HG03442 (cell line): Measurements from ENCODE around the gene CABYR.

Source experiments
- ATAC-seq: cut with Tn5 transposase; IDR thresholded peaks from one replicate; pipeline ENCODE4 v1.9.1; 2021; ENCODE audit warnings: mild to moderate bottlenecking, moderate library complexity; ENCODE audit not compliant: unreplicated experiment

Gene CABYR

DNA sequence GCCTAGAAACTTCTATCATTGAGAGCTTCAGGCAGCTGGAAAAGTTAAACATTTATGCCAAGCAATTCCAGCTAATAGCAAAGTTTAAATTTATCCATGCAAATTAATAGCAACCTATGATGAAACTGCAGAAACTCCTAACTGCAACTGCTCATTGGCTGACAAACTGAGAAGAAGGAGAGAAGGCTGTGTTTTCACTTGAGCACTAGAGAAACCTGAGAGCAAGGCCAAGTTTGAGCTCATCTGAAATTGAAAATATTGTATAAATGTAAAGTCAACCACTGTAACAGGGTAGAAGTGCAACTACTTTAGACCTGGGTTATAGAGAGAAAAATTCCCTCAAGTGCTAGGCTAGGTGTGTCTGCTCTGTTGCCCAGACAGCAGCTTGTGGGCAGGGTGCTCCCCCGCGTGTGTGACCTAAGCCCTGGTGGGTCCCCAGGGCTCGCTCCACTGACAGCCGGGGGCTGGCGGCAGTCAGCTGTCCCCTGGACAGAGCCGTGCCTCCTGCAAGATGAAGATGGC lies 50.2 kb downstream of the CABYR start:
- ATAC-seq, result peak; percentile 76

DNA sequence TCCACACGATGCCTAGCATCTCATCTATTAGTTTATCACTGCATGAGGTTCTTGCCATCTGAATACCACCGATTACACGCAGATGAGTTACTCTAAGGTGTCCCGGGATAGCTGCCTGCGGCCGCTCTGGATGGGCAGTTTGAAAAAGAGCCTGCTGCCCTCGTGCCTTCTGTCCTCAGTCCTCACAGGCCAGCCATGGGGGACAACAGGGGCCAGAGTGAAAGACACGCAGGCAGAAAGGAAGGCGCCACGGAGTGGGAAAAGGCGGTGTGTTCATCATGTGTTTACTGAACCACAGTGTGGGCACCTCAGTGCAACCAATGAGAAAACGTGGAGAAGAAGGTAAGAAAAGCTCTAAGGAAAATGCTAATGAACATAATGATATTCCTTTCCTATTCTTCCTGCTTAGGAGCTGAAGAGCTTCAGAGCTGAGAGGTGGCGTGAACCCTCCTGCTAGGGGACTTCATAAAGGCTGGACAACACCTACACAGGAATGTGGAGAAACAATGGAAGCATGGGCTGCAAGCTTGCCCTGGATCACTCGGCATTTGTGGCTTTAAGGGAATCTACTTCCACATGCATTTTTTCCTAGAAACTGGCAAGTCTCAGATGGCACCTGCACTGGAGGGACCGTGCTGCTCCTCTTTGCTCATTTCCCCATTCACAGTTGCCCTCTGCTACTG lies 50.9 kb downstream of the CABYR start:
- no peak for ATAC-seq

DNA sequence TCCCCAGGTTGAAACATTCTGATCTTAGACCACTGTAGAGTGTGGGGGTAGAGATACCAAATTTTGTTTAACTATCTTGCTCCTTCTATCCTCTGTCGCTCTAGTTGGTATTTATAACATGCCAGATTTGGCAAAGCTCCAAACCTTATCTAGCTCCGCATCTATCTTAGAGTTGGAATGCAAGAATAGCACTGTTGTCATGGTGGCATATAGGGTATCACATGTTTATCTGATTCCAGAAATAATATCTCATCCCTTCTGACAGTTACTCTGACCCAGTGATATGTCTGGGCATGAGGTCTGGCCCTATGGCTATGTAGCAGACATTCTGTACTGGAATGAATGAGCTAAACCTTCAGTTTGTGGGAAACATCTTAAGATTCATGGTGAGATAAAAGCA lies 51.7 kb downstream of the CABYR start:
- no peak for ATAC-seq

DNA sequence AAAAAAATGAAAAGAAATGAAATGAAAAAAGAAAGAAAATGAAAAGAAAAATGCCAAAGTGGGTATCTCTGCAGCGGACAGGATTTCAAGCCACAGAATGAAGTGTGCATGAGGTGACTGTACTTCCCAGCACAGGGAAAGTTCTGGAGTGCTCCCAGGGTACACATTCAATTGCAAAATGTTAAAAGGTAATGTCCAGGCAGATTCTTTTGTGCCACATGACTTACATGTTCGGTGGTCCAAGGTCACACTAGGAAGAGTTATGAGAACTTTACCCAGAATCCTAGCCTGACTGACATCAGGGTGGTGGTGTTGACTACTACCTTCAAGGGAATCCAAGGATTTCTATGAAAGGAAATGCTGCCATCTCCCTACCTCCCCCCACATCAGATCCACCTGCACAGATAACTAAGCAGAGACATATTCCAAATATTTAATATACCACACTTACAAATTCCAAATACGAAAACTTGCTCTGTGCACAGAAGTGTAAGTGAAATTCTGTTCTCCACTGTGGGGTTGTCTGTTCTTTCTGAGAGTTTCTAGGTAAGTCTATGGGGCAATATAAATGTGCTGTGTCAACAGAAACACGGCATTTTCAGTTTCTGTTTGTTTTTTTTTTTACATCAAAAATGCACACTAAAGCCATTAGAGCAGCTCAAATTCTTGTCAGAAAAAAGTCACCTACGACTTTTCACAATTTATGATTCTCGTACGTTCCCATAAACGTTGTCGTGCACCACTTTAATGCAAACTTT lies 56.6 kb downstream of the CABYR start:
- no peak for ATAC-seq

DNA sequence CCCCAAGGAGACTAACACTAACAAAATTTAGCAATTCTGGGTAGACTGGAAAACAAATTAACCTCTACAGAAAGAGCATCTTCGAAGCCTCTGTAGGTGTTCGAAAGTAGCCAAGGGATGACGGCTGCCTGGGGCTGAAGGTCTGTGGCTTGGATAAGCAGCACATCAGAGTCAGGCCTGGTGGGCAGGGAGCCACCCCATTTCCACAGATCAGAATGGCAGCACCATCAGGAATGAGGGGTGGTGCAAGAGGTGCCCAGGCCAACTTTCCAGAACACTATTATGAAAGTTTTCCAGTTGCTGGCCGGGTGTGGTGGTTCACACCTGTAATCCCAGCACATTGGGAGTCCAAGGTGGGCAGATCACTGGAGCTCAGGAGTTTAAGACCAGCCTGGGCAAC lies 57.9 kb downstream of the CABYR start:
- no peak for ATAC-seq

- no peak for ATAC-seq
These were observed 58.5 kb downstream of the CABYR start for GRCh38 chr18:24197412-24197811.

GRCh38 chr18:24198461-24198860 lies 59.6 kb downstream of the CABYR start:
- ATAC-seq, result no peak

- ATAC-seq, result no peak
These were observed 60.6 kb downstream of the CABYR start for GRCh38 chr18:24199372-24199962.

GRCh38 chr18:24200494-24201290 lies 61.8 kb downstream of the CABYR start:
- ATAC-seq, result no peak

DNA sequence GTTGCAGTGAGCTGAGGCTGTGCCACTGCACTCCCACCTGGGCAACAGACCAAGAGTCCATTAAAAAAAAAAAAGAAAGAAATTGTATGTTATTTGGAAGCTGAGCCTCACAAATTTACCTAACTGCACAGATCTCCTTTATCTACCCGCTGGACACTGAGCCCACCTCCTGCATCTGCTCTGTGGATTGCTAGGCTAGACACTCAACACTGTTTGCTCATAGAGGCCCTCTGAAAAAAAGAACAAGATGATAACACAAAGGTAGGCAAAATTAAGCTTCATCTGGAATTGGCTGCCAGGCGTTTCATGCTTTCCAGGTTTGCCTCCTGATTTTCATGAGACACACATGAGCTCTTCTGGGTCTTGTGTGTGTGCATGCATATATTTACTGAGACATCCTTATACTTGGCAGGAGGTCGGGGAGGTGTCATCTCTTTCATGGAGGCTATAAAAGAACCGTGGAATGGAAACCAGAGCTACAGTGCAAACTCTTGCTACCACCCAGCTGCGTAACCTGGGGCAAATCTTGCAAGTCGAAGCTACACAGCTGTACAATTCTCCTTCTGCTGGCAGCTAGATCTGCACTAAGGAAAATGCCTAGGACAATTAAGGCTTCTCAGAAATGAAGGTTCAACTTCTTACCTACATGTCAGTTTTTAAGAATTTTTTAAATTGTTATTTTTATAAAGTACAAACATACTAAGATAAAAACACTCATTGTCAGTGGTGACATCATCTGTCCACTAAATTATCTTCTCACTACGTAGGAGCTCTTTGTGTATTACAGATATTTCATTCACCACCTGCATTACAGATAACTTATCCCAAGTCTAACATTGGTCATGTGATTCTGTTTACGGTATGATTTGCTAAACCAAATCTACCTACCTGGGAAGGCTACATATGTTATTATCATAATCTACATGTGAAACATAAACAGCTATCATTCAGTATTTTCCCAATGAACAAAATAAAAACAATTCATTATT lies 63.1 kb downstream of the CABYR start:
- no peak for ATAC-seq

DNA sequence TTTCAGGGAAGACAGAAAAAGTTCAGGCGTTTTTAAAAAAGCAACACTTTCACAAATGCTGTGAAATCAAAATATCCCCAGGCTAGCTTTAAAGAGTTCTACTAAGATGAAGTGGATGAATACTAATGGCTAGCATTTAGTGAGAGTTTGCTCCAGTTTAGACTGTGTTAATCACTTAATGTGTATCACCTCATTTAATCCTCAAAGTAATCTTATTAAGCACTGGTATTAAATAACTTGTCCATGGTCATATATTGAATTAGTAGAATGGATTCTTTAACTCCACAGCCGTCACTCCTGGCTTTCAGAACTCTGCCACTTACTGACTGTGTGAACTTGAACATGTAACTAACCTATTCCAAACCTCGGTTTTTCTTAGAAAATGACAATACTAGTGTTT lies 66.0 kb downstream of the CABYR start:
- no peak for ATAC-seq

DNA sequence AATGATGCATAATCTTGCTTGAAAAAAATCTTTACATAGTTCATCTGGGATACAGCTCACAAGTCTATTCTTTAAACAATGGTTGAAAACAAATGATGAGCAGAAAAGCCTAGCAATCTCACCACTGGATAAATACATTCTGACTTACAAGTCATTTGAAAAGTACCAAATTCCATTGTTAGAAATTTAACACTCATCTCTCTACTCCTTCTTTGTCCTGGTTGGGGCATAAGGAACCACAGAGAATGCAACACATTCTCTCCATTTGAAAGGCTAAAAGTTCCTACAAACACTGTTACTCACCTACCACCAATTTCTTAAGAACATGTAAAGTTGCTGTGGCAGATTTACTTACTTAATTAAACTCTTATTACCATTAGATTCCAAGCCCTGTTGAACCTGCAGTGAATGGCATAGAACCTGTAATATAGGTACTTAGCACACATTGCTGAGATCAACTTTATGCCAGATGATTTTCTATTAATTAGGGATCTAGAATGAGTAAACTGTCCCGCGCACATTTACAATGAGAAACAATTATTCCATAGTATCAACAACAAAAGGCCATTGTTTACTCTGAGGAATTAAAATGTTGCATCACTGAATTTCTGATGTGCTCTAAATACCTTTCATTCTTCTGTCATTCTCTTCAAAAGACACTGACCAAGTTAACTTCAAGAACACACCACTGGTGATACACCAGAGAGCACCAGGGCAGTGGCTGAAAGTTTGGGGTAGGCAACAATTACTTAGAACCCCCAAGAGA lies 69.6 kb downstream of the CABYR start:
- ATAC-seq, result no peak

- no peak for ATAC-seq
These were observed 70.7 kb downstream of the CABYR start for GRCh38 chr18:24209558-24209957.
